Sigmoid colon (tissue), 7 donors: ENCODE results near the gene S100P. TPM values are rescaled to one million over a fixed set of nuclear protein-coding genes. Genes with fewer than 3 reads are reported as not detected.
A peak's percentile ranks its signal among the peaks of the same experiment; 100 is the strongest.
"Not testable (repeated sequence)": the region's sequence is repeated elsewhere in the genome, so short reads cannot be mapped to it uniquely, and the experiment has no call there.

ENCODE experiments used
- DNase-seq: peaks from one replicate; pipeline ENCODE4 v3.0.0-alpha.2; 2019
- H3K27ac ChIP-seq, 4 donors: fragments of 200-600 bp; sonication (generic); one replicate each; pipeline ENCODE4 v1.5.1; 2016 to 2019; ENCODE audit warnings: mild to moderate bottlenecking in 1 of 4
- H3K27me3 ChIP-seq, 3 donors: fragments of 200-600 bp; sonication (generic); one replicate each; pipeline ENCODE4 v1.5.1; 2019; ENCODE audit warnings: mild to moderate bottlenecking in 1 of 3
- H3K36me3 ChIP-seq, 4 donors: fragments of 200-600 bp; sonication (generic); one replicate each; pipeline ENCODE4 v1.5.1; 2016 to 2019
- H3K4me1 ChIP-seq, 4 donors: fragments of 200-600 bp; sonication (generic); one replicate each; pipeline ENCODE4 v1.5.1; 2017 to 2019
- H3K4me3 ChIP-seq, 4 donors: fragments of 200-600 bp; sonication (generic); one replicate each; pipeline ENCODE4 v1.5.1; 2017 to 2019; ENCODE audit warnings: mild to moderate bottlenecking in 2 of 4, moderate library complexity in 1 of 4
- H3K9me3 ChIP-seq, 4 donors: fragments of 200-600 bp in 3 of 4; sonication (generic) in 3 of 4; one replicate each; pipeline versions ENCODE4 v1.5.1 to v1.6.1; 2013 to 2019
- EP300 ChIP-seq, 4 donors: sonication (generic); formaldehyde crosslinking; IDR thresholded peaks; one replicate each; pipeline ENCODE4 v1.6.1; 2017; ENCODE audit warnings: antibody characterized with exemption in 4 of 4
- POLR2A ChIP-seq, 2 donors: fragments of 450-650 bp; IDR thresholded peaks; one replicate each; pipeline ENCODE4 v1.6.1; 2016; ENCODE audit warnings: antibody characterized with exemption in 2 of 2, mild to moderate bottlenecking in 2 of 2, moderate library complexity in 2 of 2
- POLR2AphosphoS5 ChIP-seq, 4 donors: sonication (generic); formaldehyde crosslinking; IDR thresholded peaks; one replicate each; pipeline ENCODE4 v1.6.1; 2017; ENCODE audit warnings: antibody characterized with exemption in 4 of 4
- WGBS, 2 donors: extraction: QIAGEN DNeasy Blood & Tissue Kit; methylation state at CpG; one replicate each; pipeline ENCODE4 v1.1.7; 2013; 5-methylcytosine and 5-hydroxymethylcytosine counted together
- intact Hi-C: fragments of 100-400 bp; cut with DNase I; formaldehyde crosslinking; loops from one replicate; pipeline ENCODE4 v1.15.1; 2023
- polyA plus RNA-seq, 3 donors: library from polyadenylated mRNA; stranded (reverse); fragments of 200-250 nt; gene quantifications; one replicate each; pipeline ENCODE4 v1.2.3, GENCODE V29; 2013
- total RNA-seq, 4 donors: library from RNA; depleted of rRNA; stranded (reverse); fragments of >200 nt; gene quantifications; one replicate each; pipeline ENCODE4 v1.1.0, GENCODE V29; 2016
- TF ChIP-seq, protein P1 (sequence below), 4 experiments: fragments of 450-650 bp in 3 of 4; fragments of 200-600 bp in 1 of 4; IDR thresholded peaks; one replicate each; pipeline ENCODE4 v1.5.1; 2016 to 2019; ENCODE audit warnings: antibody characterized with exemption in 4 of 4, mild to moderate bottlenecking in 3 of 4, moderate library complexity in 2 of 4
- donor health status: healthy with polysubstance abuse.
- donor health status: Bipolar disorder and iron deficiency.
- donor health status: healthy.

Gene S100P
- total and polyA plus RNA-seq, 7 donors, result 0.41 to 488 (median 253) TPM; not detected in 3

DNA sequence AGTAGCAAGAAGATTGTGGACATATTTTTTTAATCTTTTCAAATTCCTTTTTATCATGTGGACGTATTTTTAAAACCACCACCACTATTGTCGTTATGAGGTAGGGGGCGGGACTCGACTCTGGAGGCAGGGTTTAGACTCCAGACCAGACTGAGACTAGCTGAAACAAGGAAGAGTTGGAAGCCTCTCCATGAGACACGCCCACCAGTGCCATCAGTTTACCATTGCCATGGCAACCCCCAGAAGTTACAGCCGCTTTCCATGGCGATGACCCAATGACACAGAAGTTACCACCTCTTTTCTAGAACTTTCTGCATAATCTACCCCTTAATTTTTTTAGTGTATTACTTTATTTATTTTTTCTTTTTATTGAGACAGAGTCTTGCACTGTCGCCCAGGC lies 44.5 kb upstream of the S100P start:
- Histone ChIP-seq H3K4me1 (no peaks in the 10 kb centered on the region), H3K27ac (no peak overlapping the region), H3K4me3 (no peak overlapping the region), H3K27me3 (no peaks in the 10 kb centered on the region), H3K36me3 (no peaks in the 10 kb centered on the region), H3K9me3 (no peaks in the 10 kb centered on the region)
- 91 to 92% methylated on average over 8 of the region's 8 CpGs for WGBS, 2 donors
- intact Hi-C loops, result loop anchor here (5.0 to 10.0 kb wide), 2 partner anchors 338 to 416 kb away; partner anchors contain the start of gene GRPEL1
- DNase-seq, result no peak
- TF ChIP-seq POLR2AphosphoS5 (IDR thresholded peaks at IDR 0.05) (no peak), EP300 (IDR thresholded peaks at IDR 0.05) (no peak), POLR2A (IDR thresholded peaks at IDR 0.05) (no peak)
- TF ChIP-seq, protein P1, sequence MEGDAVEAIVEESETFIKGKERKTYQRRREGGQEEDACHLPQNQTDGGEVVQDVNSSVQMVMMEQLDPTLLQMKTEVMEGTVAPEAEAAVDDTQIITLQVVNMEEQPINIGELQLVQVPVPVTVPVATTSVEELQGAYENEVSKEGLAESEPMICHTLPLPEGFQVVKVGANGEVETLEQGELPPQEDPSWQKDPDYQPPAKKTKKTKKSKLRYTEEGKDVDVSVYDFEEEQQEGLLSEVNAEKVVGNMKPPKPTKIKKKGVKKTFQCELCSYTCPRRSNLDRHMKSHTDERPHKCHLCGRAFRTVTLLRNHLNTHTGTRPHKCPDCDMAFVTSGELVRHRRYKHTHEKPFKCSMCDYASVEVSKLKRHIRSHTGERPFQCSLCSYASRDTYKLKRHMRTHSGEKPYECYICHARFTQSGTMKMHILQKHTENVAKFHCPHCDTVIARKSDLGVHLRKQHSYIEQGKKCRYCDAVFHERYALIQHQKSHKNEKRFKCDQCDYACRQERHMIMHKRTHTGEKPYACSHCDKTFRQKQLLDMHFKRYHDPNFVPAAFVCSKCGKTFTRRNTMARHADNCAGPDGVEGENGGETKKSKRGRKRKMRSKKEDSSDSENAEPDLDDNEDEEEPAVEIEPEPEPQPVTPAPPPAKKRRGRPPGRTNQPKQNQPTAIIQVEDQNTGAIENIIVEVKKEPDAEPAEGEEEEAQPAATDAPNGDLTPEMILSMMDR (IDR thresholded peaks at IDR 0.05), result no peak

DNA sequence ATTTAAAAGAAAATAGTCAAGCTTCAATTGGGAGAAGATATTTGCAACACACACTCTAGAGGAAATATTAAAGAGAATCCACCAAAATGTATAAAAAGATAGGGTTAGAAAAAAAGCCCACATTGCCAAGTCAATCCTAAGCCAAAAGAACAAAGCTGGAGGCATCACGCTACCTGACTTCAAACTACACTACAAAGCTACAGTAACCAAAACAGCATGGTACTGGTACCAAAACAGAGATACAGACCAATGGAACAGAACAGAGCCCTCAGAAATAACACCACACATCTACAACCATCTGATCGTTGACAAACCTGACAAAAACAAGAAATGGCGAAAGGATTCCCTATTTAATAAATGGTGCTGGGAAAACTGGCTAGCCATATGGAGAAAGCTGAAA lies 39.5 kb upstream of the S100P start:
- H3K9me3 ChIP-seq, DNase-seq, H3K36me3 ChIP-seq, H3K27ac ChIP-seq, H3K4me3 ChIP-seq, intact Hi-C loops, H3K27me3 ChIP-seq: not testable (repeated sequence)
- WGBS, 2 donors, result 48 to 71% methylated on average over 2 of the region's 3 CpGs
- peaks cover 0 to 12% (median 5%) of the 10 kb centered on the region in 4 donors for H3K4me1 ChIP-seq

DNA sequence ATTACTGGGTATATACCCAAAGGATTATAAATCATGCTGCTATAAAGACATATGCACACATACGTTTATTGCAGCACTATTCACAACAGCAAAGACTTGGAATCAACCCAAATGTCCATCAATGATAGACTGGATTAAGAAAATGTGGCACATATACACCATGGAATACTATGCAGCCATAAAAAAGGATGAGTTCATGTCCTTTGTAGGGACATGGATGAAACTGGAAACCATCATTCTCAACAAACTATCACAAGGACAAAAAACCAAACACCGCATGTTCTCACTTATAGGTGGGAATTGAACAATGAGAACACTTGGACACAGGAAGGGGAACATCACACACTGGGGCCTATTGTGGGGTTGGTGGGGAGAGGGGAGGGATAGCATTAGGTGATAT lies 38.4 kb upstream of the S100P start:
- H3K27me3 ChIP-seq, H3K4me3 ChIP-seq, H3K27ac ChIP-seq, DNase-seq, intact Hi-C loops, H3K36me3 ChIP-seq, H3K9me3 ChIP-seq: not testable (repeated sequence)
- H3K4me1 ChIP-seq, result peaks cover 0 to 15% (median 7%) of the 10 kb centered on the region in 4 donors
- WGBS, 2 donors, result 59 to 80% methylated on average over 2 of the region's 2 CpGs

DNA sequence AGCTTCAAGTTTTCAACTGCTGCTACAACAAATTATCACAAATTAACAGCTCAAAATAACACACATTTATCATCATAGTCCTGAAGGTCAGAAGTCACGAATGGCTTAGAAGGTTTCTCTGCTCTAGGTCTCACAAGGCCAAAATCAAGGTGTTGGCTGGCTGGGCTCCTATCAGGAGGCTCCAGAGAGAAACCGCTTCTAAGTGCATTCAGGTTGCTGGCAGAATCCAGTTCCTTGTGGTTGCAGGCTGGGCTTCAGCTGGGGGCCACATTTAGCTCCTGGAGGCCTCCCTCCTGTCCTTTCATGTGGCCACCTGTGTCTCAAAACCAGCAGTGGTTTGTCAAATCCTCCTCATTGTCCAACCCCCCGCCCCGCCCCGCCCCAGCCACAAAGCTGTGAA lies 37.8 kb upstream of the S100P start:
- TF ChIP-seq, protein P1 (IDR thresholded peaks at IDR 0.05), result no peak
- TF ChIP-seq POLR2AphosphoS5 (IDR thresholded peaks at IDR 0.05) (no peak), POLR2A (IDR thresholded peaks at IDR 0.05) (no peak), EP300 (IDR thresholded peaks at IDR 0.05) (no peak)
- WGBS, 2 donors, result 92 to 97% methylated on average over 5 of the region's 5 CpGs
- H3K4me3 ChIP-seq, result no peak overlapping the region
- H3K36me3 ChIP-seq, result no peaks in the 10 kb centered on the region
- intact Hi-C loops, result no loop called here
- no peaks in the 10 kb centered on the region for H3K9me3 ChIP-seq
- no peak overlapping the region for H3K27ac ChIP-seq
- peaks cover 0 to 15% (median 7%) of the 10 kb centered on the region in 4 donors for H3K4me1 ChIP-seq
- no peaks in the 10 kb centered on the region for H3K27me3 ChIP-seq
- no peak for DNase-seq

DNA sequence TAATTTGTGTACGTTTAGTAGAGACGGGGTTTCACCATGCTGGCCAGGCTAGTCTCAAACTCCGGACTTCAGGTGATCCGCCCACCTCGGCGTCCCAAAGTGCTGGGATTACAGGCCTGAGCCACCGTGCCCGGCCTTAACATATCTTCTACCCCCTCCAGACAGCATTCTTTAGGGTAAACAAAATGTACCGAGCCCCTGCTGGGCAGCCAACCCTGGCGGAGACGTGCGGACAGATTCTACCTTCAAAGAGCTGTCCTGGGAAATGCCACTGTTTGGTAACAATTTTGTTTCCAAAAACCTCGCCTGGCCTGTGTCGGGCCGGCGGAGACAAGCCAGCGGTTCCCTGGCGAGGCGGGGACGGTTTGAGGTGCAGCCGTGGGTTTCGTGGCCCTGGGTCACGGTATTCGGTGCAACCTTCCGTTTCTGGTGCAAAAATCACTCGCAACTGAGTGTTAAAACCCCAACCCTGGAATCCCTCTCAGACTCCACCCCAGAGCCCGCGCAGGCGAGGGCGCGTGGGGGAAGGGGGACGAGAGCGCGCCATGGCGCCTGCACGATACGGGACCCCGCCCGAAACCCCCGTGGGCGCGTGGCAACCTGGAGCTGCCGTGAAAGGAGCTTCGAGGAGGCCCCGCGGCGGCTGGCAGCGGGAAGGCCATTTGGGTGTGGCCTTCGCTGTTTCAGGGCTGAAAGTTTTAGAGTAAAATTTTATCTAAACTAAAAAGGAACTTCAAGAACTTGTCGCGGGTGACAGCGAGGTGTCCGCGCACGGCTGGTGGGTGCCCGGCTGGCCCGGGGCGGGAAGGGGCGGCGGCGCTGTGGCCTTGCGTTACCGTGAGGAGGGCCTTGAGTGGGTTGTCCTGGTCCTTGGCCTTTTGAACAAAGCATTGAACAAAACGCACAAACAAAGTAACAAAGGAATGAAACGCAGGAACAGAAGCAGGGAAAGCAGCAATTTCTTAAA lies 36.2 kb upstream of the S100P start:
- TF ChIP-seq EP300 (IDR thresholded peaks at IDR 0.05) (no peak), POLR2A (IDR thresholded peaks at IDR 0.05) (no peak), POLR2AphosphoS5 (IDR thresholded peaks at IDR 0.05) (no peak)
- TF ChIP-seq, protein P1 (IDR thresholded peaks at IDR 0.05), result no peak
- no peaks in the 10 kb centered on the region for H3K27me3 ChIP-seq
- no peak for DNase-seq
- H3K4me1 ChIP-seq, result peaks cover 0 to 15% (median 7%) of the 10 kb centered on the region in 4 donors
- H3K9me3 ChIP-seq, result no peaks in the 10 kb centered on the region
- intact Hi-C loops, result loop anchor here (2.0 kb wide), 1 partner anchor 17 kb away; the partner anchor contains the start of gene MRFAP1
- no peaks in the 10 kb centered on the region for H3K36me3 ChIP-seq
- H3K4me3 ChIP-seq, result no peak overlapping the region
- peak overlapping the region in 2 of 4 donors; percentile 68 to 75 for H3K27ac ChIP-seq
- WGBS, 2 donors, result 72 to 90% methylated on average over 65 of the region's 65 CpGs
